B cell (primary cell): ENCODE results near the gene DNM1.

ENCODE experiments used
- EZH2 ChIP-seq: IDR thresholded peaks from 2 replicates; pipeline ENCODE4 v1.6.1; 2012; ENCODE audit warnings: borderline replicate concordance, low read depth, mild to moderate bottlenecking, moderate library complexity, low read length; ENCODE audit not compliant: insufficient read depth, poor library complexity, severe bottlenecking
- TF ChIP-seq, protein P1 (sequence below): fragments of 200-600 bp; IDR thresholded peaks from one replicate; pipeline ENCODE4 v1.8.0; 2022; ENCODE audit warnings: antibody characterized with exemption, mild to moderate bottlenecking

DNA sequence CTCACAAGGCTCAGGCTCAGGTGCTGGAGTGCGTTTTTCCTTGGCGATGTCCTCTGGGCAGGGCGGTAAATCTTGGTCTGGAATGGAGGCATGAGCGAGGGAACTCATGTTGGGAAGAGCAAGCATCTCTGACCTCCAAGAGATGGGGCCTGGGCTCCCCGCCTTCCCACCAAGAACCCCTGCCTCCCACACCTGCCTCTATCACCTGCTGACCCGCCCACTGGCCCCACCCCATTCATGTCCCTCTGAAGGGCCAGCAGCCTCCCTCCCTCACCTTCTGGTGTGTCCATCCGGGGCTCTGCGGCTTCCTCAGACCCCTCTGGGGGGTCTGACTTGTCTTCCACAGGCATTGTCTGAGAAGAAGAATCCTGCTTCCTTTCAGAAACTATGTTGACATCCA is 22.7 kb upstream of the DNM1 start:
- TF ChIP-seq, protein P1, sequence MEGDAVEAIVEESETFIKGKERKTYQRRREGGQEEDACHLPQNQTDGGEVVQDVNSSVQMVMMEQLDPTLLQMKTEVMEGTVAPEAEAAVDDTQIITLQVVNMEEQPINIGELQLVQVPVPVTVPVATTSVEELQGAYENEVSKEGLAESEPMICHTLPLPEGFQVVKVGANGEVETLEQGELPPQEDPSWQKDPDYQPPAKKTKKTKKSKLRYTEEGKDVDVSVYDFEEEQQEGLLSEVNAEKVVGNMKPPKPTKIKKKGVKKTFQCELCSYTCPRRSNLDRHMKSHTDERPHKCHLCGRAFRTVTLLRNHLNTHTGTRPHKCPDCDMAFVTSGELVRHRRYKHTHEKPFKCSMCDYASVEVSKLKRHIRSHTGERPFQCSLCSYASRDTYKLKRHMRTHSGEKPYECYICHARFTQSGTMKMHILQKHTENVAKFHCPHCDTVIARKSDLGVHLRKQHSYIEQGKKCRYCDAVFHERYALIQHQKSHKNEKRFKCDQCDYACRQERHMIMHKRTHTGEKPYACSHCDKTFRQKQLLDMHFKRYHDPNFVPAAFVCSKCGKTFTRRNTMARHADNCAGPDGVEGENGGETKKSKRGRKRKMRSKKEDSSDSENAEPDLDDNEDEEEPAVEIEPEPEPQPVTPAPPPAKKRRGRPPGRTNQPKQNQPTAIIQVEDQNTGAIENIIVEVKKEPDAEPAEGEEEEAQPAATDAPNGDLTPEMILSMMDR: no peak
- TF ChIP-seq EZH2: no peak
